ENCODE data around the gene ZNF683. TPM values are rescaled to one million over a fixed set of nuclear protein-coding genes. Genes with fewer than 3 reads are reported as not detected.

Gene ZNF683
- total and polyA plus RNA-seq, 2 donors (not counting 3 experiments of a cell fraction or from before 2014, with no cell fraction given), result not detected

DNA sequence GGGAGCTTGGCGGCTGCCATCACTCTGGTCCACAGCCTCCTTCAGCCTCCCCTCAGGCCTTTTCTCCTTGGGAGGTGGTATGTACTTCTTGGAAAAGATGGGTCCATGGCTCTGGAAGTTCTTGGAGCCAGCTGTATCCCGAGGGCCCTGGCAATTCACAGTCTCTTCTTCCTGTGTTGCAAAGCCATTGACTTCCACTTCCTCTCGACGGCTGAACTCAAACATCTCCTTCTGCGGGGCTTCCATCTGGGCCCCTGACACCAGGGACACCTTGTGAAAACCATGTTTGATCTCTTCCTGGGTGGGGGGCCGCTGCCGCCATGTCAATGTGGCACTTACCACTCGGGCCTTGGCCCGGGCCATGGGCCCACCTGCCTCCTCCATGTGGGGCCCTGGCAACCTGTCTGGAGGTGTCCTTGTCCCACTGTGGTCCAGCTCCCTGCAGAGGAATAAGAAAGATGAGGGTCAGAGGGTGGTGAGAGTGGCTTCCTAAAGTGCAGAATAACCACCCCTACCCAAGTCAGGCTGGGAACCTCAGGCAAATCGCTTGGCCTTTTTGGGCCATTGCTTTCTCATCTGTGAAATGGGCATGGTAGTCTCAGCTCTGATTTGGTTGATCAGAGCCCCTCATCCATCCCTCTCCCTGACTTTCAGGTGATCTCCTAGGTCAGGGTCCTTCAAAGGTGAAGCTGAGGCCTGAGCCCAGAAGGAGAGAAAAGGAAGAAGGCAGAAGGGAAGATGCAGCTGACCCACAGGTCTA lies 26.1 kb downstream of the ZNF683 start:
- no peak overlapping the region for H3K9ac ChIP-seq (replicated peaks; ENCODE audit: extremely low read depth, insufficient read depth, low read length)
- no peak for FAIRE-seq

DNA sequence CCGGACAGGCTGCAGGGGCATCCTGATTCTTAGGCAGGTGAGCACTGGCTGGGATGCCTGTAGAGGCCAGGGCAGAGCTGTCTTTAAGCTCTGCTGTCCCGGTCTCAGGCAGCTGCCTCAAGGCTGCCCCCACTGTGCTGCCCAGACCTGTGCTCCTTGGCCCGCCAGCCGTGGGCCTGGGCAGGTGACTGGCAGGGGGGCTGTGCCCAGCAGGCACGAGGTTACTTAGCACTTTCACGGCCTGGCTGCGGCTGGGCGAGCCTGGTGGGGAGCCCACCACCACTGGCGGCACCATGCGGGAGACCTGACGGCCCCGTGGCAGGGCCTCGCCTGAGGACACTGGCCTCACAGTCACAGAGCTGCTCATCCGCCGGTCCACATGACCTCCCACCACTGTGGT lies 26.8 kb downstream of the ZNF683 start:
- no peak overlapping the region for H3K4me3 ChIP-seq (replicated peaks in 1 of 3; ENCODE audit: insufficient read depth in 1 of 3, low read depth in 1 of 3, low read length in 3 of 3)
- H3K9ac ChIP-seq (replicated peaks; ENCODE audit: extremely low read depth, insufficient read depth, low read length), result no peak overlapping the region
- dilution Hi-C loops (cut with MboI; ENCODE audit: extremely low pct_ligation_motif_present, low sequenced_read_pairs), result no loop called here
- no peak overlapping the region for H3K27ac ChIP-seq (ENCODE audit: insufficient read depth, low read depth, low read length)
- no peaks in the 10 kb centered on the region for H3K79me2 ChIP-seq (ENCODE audit: control insufficient read depth, insufficient read depth, low read length)
- FAIRE-seq (no peak), DNase-seq (ENCODE audit: low read depth, low spot score) (no peak)
- TF ChIP-seq JUN (IDR thresholded peaks at IDR 0.05; ENCODE audit: borderline replicate concordance, insufficient read depth, insufficient read length, low read depth), result no peak
- TF ChIP-seq, protein P1, sequence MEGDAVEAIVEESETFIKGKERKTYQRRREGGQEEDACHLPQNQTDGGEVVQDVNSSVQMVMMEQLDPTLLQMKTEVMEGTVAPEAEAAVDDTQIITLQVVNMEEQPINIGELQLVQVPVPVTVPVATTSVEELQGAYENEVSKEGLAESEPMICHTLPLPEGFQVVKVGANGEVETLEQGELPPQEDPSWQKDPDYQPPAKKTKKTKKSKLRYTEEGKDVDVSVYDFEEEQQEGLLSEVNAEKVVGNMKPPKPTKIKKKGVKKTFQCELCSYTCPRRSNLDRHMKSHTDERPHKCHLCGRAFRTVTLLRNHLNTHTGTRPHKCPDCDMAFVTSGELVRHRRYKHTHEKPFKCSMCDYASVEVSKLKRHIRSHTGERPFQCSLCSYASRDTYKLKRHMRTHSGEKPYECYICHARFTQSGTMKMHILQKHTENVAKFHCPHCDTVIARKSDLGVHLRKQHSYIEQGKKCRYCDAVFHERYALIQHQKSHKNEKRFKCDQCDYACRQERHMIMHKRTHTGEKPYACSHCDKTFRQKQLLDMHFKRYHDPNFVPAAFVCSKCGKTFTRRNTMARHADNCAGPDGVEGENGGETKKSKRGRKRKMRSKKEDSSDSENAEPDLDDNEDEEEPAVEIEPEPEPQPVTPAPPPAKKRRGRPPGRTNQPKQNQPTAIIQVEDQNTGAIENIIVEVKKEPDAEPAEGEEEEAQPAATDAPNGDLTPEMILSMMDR (IDR thresholded peaks at IDR 0.05; ENCODE audit: extremely low read depth in 1 of 2, insufficient read depth in 1 of 2, low read depth in 1 of 2, low read length in 2 of 2), result no peak
- TF ChIP-seq EZH2 (IDR thresholded peaks at IDR 0.05; ENCODE audit: borderline replicate concordance, low read depth, low read length, severe bottlenecking), result no peak
- TF ChIP-seq, protein P2, sequence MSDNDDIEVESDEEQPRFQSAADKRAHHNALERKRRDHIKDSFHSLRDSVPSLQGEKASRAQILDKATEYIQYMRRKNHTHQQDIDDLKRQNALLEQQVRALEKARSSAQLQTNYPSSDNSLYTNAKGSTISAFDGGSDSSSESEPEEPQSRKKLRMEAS (IDR thresholded peaks at IDR 0.05; ENCODE audit: insufficient read depth, insufficient read length), result no peak
- TF ChIP-seq GATA2 (IDR thresholded peaks at IDR 0.05; ENCODE audit: insufficient read depth, insufficient read length, low read depth, low read length), result no peak
- intact Hi-C loops (cut with micrococcal nuclease), result no loop called here
- H4K20me1 ChIP-seq (replicated peaks; ENCODE audit: control insufficient read depth, extremely low read depth, insufficient read depth, low read length), result no peaks in the 10 kb centered on the region
- no peaks in the 10 kb centered on the region for H3K27me3 ChIP-seq (ENCODE audit: control insufficient read depth in 2 of 2, insufficient read depth in 2 of 2, low read length in 2 of 2)
- no peaks in the 10 kb centered on the region for H3K9me1 ChIP-seq (replicated peaks; ENCODE audit: control insufficient read depth, extremely low read depth, insufficient read depth, low read length)
- H2AFZ ChIP-seq (ENCODE audit: low read depth, low read length), result no peak overlapping the region
- peaks cover 5% of the 10 kb centered on the region for H3K4me1 ChIP-seq (ENCODE audit: control insufficient read depth, extremely low read depth, insufficient read depth, low read length)
- H3K9me3 ChIP-seq (replicated peaks; ENCODE audit: control insufficient read depth, insufficient read depth, low read length), result no peaks in the 10 kb centered on the region
- ChIA-PET POLR2A (no interaction called here), CTCF (interaction anchor here (1.1 to 1.6 kb wide), 4 partner anchors 10 to 72 kb away, joined by 3 to 8 read pairs (median 4); no protein-coding TSS in a partner anchor)
- no peaks in the 10 kb centered on the region for H3K36me3 ChIP-seq (ENCODE audit: control insufficient read depth in 2 of 2, extremely low read depth in 1 of 2, insufficient read depth in 2 of 2, low read length in 2 of 2)
- no peak overlapping the region for H3K4me2 ChIP-seq (ENCODE audit: insufficient read depth, low read length)
- BruUV-seq (replicated peaks), result no TSS peak

More for the DNA sequence above, 26.1 kb downstream of the ZNF683 start:
- no peak for DNase-seq (ENCODE audit: low read depth, low spot score)
- Histone ChIP-seq H3K36me3 (ENCODE audit: control insufficient read depth in 2 of 2, extremely low read depth in 1 of 2, insufficient read depth in 2 of 2, low read length in 2 of 2) (no peaks in the 10 kb centered on the region), H3K9me1 (replicated peaks; ENCODE audit: control insufficient read depth, extremely low read depth, insufficient read depth, low read length) (no peaks in the 10 kb centered on the region), H3K9me3 (replicated peaks; ENCODE audit: control insufficient read depth, insufficient read depth, low read length) (no peaks in the 10 kb centered on the region), H3K27ac (ENCODE audit: insufficient read depth, low read depth, low read length) (no peak overlapping the region), H3K79me2 (ENCODE audit: control insufficient read depth, insufficient read depth, low read length) (no peaks in the 10 kb centered on the region), H3K4me3 (replicated peaks in 1 of 3; ENCODE audit: insufficient read depth in 1 of 3, low read depth in 1 of 3, low read length in 3 of 3) (no peak overlapping the region), H3K4me2 (ENCODE audit: insufficient read depth, low read length) (no peak overlapping the region), H3K4me1 (ENCODE audit: control insufficient read depth, extremely low read depth, insufficient read depth, low read length) (peaks cover 12% of the 10 kb centered on the region), H3K27me3 (ENCODE audit: control insufficient read depth in 2 of 2, insufficient read depth in 2 of 2, low read length in 2 of 2) (no peaks in the 10 kb centered on the region), H2AFZ (ENCODE audit: low read depth, low read length) (no peak overlapping the region), H4K20me1 (replicated peaks; ENCODE audit: control insufficient read depth, extremely low read depth, insufficient read depth, low read length) (no peaks in the 10 kb centered on the region)
- ChIA-PET CTCF (interaction anchor here (1.1 to 1.6 kb wide), 4 partner anchors 9 to 71 kb away, joined by 3 to 8 read pairs (median 4); no protein-coding TSS in a partner anchor), POLR2A (no interaction called here)
- intact Hi-C loops (cut with micrococcal nuclease) (no loop called here), dilution Hi-C loops (cut with MboI; ENCODE audit: extremely low pct_ligation_motif_present, low sequenced_read_pairs) (no loop called here)
- no TSS peak for BruUV-seq (replicated peaks)
- no peak for TF ChIP-seq POLR2AphosphoS5 (IDR thresholded peaks at IDR 0.05; ENCODE audit: insufficient read depth, low read depth, low read length)
- TF ChIP-seq EZH2 (IDR thresholded peaks at IDR 0.05; ENCODE audit: borderline replicate concordance, low read depth, low read length, severe bottlenecking), result no peak
- no peak for TF ChIP-seq MYC (IDR thresholded peaks at IDR 0.05; ENCODE audit: low read depth, low read length)

All from endothelial cell of umbilical vein (primary cell).